ENCODE results near the gene BOD1. TPM values are rescaled to one million over a fixed set of nuclear protein-coding genes. Genes with fewer than 3 reads are reported as not detected.
A peak's percentile ranks its signal among the peaks of the same experiment; 100 is the strongest.

BOD1 gene
- total and polyA plus RNA-seq, 10 of the 15 experiments (the other 5 are each of a cell fraction or from before 2014, with no cell fraction given): 14.1 to 35.8 (median 29.6) TPM

DNA sequence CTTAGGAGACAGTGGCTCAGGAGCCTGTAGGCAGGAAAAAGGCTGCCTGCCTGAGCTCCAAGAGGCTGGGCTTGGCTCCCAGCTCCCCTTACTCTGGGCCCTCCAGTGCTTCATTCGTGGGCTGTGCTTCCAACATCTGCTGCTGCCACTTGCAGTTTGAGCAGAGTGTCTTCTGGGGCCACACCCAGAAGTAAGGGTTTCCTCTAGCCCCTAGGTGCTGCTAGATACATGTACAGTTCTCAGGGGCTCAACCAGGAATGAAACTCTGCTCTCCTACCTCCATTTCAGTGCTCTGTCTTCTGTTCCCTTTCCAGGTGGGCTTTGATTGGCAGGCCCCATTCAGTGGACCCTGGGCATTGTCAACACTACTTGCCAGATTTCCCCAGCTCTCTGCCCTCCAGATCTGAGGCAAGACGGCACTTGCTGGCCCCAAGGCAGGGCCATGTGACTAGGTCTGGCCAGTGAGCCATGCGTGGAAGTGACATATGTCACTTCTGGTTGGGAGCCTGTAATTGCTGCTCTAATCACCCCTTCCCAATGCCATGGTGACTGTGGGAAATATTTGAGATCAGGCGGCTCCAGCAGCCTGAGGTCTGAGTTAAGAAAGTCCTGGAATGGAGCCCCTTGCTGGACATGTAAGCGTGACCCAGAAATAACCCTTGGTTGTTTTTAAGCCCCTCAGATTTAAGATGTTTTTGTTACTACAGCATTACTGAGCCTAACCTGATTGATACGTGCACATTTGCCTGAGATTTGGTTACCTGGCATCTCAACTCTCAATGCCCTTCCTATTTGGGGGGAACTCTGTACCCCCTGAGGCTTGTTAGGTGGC is 9.4 kb upstream of the BOD1 start (continued):
- no peak for TF ChIP-seq ZNF384 (IDR thresholded peaks at IDR 0.05; ENCODE audit: borderline replicate concordance, low read depth, low read length)
- no peak for TF ChIP-seq ETV6 (conservative IDR thresholded peaks at IDR 0.05 in 1 of 2, IDR thresholded peaks at IDR 0.05 in 1 of 2; ENCODE audit: borderline replicate concordance in 1 of 2, low read depth in 1 of 2)
- no peak for TF ChIP-seq ZZZ3 (IDR thresholded peaks at IDR 0.05; ENCODE audit: control insufficient read depth, insufficient read length, low read depth)
- TF ChIP-seq SREBF1 (IDR thresholded peaks at IDR 0.05; ENCODE audit: low read length): no peak
- no peak for TF ChIP-seq BHLHE40 (IDR thresholded peaks at IDR 0.05; ENCODE audit: borderline replicate concordance in 1 of 2, low read depth in 2 of 2, low read length in 1 of 2)
- peak; percentile 85 for TF ChIP-seq RAD21 (IDR thresholded peaks at IDR 0.05; ENCODE audit: insufficient read depth, low read depth, low read length)
- 0 out of 2 replicates have a peak, but pooled peaks have one; percentile 34 for TF ChIP-seq HDGF (IDR thresholded peaks at IDR 0.05)
- no peak for TF ChIP-seq MEF2A (IDR thresholded peaks at IDR 0.05; ENCODE audit: insufficient read depth, low read depth, low read length)
- TF ChIP-seq SMC3 (IDR thresholded peaks at IDR 0.05; ENCODE audit: borderline replicate concordance, low read length): peak; percentile 47; the same call in 1 of the 2 replicates
- no peak for TF ChIP-seq SPI1 (IDR thresholded peaks at IDR 0.05; ENCODE audit: borderline replicate concordance, insufficient read depth, low read depth, low read length)
- TF ChIP-seq, protein P1, sequence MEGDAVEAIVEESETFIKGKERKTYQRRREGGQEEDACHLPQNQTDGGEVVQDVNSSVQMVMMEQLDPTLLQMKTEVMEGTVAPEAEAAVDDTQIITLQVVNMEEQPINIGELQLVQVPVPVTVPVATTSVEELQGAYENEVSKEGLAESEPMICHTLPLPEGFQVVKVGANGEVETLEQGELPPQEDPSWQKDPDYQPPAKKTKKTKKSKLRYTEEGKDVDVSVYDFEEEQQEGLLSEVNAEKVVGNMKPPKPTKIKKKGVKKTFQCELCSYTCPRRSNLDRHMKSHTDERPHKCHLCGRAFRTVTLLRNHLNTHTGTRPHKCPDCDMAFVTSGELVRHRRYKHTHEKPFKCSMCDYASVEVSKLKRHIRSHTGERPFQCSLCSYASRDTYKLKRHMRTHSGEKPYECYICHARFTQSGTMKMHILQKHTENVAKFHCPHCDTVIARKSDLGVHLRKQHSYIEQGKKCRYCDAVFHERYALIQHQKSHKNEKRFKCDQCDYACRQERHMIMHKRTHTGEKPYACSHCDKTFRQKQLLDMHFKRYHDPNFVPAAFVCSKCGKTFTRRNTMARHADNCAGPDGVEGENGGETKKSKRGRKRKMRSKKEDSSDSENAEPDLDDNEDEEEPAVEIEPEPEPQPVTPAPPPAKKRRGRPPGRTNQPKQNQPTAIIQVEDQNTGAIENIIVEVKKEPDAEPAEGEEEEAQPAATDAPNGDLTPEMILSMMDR (IDR thresholded peaks at IDR 0.05 in 2 of 3, conservative IDR thresholded peaks at IDR 0.05 in 1 of 3; ENCODE audit: control insufficient read depth in 2 of 3, extremely low read depth in 1 of 3, insufficient read depth in 1 of 3, low read depth in 3 of 3, low read length in 3 of 3): peak; percentile 60 to 71 (median 61)
- TF ChIP-seq RAD51 (IDR thresholded peaks at IDR 0.05): peak; percentile 40; the same call in 1 of the 2 replicates
- TF ChIP-seq NFIC (IDR thresholded peaks at IDR 0.05; ENCODE audit: low read depth, low read length): no peak
- TF ChIP-seq CREM (IDR thresholded peaks at IDR 0.05; ENCODE audit: low read depth): no peak
- TF ChIP-seq EP300 (IDR thresholded peaks at IDR 0.05; ENCODE audit: borderline replicate concordance in 1 of 2, control insufficient read depth in 1 of 2, low read depth in 2 of 2, low read length in 2 of 2): no peak
- TF ChIP-seq EGR1 (IDR thresholded peaks at IDR 0.05; ENCODE audit: borderline replicate concordance in 1 of 2, low read depth in 2 of 2, low read length in 2 of 2): no peak
- TF ChIP-seq HDAC2 (IDR thresholded peaks at IDR 0.05): no peak
- TF ChIP-seq MYB (IDR thresholded peaks at IDR 0.05; ENCODE audit: borderline replicate concordance, low read depth, low read length): no peak
- TF ChIP-seq CREB1 (IDR thresholded peaks at IDR 0.05; ENCODE audit: low read depth): no peak
- TF ChIP-seq NFXL1 (IDR thresholded peaks at IDR 0.05; ENCODE audit: borderline replicate concordance): no peak
- no peak for TF ChIP-seq NBN (IDR thresholded peaks at IDR 0.05)

Measured in GM12878 (cell line).